ENCODE measurements around the gene DEDD.
"Not testable (repeated sequence)": the region's sequence is repeated elsewhere in the genome, so short reads cannot be mapped to it uniquely, and the experiment has no call there.

Gene DEDD

DNA sequence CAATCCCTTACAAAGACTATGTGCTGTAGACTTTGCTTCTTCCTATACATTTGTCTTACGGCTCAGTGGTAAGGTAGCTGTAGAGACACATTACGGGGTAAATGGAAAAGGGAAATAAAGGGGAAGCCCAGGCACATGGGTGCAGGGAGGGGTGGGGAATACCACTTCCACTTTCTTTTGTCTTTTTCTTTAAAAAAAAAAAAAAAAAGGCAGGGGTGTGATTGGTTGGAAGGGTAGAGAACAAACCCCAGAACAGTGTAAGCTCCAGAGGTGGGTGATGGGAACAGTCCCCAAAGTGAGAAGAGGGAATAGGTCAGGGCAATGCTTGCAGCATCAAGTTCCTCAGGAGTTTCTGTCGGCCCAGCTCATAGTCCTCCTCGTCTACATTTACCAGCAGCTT, 10.6 kb downstream of the DEDD start:
- DNase-seq = no peak

DNA sequence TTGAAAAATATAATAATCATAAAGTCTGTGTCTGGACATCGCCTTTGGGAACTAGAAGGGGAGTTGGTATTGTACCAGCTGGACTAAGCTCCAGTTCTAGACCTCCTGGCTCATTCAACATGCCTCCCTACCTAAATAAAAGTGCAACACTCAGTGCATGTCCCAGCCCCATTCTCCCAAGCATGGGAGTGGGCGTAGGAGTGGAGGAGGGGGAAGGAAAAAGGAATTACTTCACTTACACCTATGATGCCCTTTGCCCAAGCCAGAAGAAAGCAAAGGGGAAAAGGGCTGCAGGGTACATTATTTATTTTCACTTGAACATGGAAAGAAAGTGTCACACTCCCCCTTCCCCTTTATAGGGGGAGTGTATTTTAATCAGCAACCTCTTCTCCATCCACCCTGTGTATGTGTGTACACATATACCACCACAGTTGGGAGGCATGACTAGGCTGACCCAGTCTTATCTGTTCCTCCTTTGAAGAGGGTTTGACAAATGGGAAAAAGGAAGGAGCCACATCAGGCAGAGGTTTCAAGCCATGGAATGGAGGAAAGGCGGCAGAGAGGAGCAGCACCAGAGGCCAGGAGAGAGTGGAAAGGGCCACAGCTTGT, 11.3 kb downstream of the DEDD start:
- no peak for DNase-seq

DNA sequence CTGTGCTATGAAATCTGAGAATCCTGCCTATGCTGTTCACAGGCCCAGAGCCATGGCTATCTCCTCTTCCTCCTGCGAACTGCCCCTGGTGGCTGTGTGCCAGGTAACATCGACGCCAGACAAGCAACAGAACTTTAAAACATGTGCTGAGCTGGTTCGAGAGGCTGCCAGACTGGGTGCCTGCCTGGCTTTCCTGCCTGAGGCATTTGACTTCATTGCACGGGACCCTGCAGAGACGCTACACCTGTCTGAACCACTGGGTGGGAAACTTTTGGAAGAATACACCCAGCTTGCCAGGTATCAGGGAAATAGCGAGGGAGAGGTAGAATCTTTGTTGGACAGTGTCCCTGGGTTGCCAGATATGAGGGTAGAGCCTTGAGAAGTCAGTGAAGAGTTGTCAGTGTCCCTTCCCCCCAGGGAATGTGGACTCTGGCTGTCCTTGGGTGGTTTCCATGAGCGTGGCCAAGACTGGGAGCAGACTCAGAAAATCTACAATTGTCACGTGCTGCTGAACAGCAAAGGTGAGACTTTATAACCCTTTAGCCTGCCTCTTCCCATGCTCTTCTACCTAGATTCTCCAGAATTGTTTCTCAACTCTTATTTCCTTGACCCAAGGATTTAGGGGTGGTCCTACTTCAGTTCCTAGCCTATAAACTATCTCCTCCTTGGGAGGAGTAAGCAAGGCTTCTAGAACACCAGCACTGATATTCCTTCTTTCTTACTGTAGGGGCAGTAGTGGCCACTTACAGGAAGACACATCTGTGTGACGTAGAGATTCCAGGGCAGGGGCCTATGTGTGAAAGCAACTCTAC, 13.2 kb downstream of the DEDD start:
- no peak for DNase-seq

DNA sequence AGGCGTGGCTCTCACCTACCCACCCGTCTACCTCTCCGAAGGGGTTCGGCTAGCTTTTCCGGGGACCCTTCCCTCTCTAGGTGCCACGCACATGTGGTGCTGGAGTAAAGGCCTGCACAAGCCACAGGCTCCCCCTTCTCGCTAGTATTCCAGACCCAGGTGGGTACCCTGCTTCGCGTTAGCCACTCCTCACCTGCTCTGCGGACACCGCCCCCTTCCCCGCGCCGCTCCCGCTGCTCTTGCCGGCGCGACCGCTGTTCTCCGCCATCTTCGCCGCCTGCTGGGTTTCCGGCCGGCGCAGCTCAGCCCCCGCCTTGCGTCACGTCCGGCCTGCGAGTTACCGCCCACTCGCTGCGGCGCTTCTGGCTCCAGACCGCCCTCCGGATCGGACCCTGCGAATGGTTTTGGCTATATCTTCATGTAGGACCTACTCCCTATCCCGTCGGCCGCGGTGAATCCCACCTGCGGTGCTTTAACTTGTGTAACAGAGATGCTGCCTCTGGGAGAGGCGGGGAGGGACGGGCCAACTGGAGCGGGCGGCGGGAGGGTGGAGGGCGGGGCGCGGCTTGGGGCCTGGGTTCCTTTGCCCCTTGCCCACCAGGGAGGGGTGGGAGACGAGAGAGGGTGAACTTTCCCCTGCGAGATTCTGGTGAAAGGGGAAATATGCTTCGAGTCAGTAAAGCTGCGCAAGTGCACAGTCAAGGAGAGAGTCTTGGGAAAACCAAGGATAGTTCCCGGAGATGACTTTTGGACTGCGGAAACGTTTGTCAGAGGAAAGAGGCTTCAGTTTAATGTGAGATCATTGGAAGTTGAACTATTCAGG, 14.5 kb downstream of the DEDD start, which contains the start of the genes NIT1 and PFDN2:
NIT1 (plus strand) TSS at position 347 of the 823 bp plus-strand sequence; CDS start at position 419, 72 bp downstream.
PFDN2 (minus strand) TSS at position 279 of the 823 bp plus-strand sequence; CDS start at position 268, 11 bp downstream.
- peak; percentile 6 for DNase-seq

DNA sequence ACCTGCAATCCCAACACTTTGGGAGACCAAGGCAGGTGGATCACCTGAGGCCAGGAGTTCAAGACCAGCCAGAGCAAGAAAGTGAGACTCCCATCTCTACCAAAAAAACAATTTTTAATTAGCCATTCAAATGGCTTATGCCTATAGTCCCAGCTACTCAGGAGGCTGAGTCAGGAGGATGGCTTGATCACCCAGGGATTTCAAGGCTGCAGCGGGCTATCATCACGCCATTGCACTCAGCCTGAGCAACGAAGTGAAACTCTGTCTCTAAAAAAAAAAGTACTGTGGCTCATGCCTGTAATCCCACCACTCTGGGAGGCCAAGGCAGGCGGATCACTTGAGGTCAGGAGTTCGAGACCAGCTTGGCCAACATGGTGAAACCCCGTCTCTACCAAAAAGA, 16.5 kb downstream of the DEDD start:
- DNase-seq = not testable (repeated sequence)

DNA sequence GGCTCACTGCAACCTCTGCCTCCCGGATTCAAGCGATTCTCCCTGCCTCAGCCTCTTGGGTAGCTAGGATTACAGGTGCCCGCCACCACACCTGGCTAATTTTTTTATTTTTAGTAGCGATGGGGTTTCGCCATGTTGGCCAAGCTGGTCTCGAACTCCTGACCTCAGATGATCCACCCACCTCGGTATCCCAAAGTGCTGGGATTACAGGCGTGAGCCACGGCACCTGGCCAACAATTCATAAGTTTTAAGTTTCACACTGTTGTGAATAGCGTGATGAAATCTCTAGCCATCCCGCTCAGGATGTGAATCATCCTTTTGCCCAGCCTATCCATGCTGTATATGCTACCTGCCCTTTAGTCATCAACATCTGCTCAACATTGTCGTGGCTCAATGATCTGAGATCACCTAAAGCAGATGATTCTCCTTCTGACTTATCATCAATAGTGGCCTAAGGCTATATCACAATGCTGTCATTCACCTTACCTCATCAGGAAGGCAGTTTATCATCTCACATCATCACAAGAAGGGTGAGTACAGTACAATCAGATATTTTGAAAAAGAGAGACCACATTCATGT, 17.2 kb downstream of the DEDD start:
- DNase-seq = no peak

DNA sequence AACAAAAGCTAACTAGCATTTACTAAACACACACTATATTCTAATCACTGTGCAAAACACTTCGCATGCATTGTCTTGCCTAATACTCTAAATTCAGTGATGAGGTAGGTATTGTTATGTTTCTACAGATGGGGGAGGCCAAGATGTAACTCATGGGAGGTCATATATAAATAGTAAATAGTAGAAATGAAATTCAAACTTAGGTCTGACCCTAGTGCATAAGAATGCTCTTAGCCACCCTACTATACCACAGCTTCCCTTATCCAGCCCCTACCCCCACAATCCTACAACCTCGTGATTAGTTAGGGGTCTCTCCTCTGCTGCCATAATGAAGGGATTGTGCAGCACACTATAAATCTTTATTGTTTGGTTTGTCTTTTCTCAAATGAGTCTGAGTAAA, 17.9 kb downstream of the DEDD start:
- DNase-seq = no peak

DNA sequence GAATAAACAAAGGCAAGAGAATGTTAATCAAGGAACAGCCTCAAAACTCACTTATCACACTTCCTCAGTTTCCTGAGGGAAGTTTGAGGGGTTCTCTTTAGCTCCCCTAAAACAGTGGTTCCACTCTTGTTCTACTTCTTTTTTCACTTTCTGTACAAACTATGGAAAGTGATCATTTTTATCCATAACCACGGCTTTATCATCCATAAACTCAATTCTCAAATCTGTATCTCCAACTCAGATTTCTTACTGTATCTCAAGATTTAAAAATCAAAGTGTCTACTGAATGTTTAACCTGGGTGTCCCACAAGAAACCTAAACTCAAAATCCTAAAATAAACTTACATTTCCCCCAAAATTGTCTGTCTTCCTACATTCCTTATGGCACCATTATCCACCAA, 18.6 kb downstream of the DEDD start:
- no peak for DNase-seq

DNA sequence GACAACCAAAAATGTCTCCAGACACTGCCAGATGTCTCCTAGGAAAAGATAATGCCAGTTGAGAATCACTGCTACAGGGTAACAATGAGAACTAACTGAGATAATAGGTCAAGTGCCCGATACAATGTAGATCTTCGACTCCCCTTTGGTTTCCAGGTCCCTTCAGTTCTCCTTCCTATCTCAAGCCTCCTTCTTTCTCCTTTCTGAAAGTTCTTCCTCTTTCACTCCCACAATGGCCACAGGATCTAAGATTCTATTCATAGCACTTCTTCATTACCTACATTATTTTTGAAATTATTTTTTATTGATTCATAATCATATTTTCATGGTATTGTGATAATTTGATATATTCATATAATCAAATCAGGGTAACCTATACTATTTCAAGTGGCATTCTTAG, 20.9 kb downstream of the DEDD start:
- DNase-seq = no peak

DNA sequence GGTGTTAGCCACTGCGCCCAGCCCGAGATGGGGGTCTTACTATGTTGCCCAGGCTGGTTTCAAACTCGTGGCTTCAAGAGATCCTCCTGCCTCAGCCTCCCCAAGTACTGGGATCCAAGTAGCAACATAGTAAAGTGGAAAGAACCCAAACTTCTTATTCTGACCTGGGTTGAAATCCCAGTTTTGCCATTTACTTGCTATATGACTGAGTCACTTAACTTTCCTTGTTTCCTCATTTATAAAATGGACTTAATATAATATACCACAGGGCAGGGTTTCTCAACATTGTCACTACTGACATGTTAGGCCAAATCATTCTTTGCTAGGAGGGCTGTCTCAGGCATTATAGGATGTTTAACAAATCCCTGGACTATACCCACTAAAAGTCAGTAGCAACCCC, 21.4 kb downstream of the DEDD start:
- no peak for DNase-seq

DNA sequence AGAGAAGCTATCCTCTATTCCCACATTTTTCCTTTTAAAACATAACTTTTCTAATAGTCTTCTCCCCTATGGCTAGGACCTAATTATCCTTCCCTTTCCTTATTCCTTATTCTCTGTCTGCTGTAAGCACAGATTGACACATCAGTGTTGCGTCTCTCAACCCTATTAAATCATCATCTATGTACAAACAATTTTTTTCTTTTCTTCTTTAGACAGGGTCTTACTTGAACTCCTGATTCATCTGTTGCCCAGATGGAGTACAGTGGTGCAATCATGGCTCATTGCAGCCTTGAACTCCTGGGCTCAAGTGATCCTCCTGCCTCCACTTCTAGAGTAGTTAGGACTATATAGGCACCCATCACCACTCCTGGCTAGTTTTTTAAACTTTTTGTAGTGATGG, 26.0 kb downstream of the DEDD start:
- DNase-seq = no peak

DNA sequence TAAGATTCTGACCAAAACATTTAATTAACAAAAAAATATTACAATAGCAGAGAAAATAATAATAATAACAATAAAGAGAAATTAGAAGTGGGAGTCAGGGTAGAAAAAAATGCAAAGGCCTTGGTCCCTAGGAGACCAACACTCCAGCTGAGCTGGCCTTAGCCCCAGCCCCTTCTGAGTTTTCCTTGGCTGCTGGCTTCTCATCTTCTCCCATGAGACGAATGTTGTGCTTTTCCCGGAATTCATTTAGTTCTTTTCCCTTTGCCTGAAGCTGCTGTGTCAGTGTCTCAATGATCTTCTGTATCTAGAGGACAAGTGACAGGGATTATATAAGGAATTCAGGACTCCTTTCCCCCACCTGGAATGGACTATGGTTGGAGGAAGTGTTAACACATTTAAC, 31.9 kb downstream of the DEDD start:
- DNase-seq = no peak

DNA sequence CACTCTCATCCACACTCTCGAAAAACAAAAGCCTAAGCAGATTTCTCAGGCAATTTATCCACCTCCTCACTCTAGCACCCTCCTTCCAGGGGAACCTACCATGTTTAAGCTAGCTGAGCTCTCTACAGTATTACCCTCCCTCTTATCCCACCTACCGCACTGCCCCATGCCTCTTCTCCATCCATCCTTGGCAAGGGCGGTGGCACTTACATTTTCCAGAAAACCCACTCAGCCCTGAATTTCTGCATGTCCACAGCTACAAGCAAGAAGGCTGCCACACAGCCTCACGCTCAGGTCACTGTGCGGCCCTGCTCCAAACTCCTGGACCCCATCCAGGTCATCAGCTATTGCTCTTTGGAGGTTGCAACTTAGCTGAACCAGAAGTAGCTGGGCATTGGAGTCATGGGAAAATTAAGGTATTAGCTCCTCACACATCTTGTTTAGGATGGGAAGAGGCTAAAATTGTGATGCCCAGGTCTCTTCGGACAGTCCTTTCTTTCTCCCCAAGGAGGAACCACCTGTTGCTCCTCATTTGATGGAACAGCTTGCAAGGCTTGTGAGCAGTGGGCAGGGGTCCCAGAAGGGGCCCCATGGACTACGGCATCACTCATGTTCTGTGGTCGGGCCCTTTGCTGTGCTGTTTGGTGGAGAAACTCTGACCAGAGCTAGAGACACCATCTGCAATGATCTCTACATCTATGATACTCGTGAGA, 33.2 kb downstream of the DEDD start:
- DNase-seq = no peak

DNA sequence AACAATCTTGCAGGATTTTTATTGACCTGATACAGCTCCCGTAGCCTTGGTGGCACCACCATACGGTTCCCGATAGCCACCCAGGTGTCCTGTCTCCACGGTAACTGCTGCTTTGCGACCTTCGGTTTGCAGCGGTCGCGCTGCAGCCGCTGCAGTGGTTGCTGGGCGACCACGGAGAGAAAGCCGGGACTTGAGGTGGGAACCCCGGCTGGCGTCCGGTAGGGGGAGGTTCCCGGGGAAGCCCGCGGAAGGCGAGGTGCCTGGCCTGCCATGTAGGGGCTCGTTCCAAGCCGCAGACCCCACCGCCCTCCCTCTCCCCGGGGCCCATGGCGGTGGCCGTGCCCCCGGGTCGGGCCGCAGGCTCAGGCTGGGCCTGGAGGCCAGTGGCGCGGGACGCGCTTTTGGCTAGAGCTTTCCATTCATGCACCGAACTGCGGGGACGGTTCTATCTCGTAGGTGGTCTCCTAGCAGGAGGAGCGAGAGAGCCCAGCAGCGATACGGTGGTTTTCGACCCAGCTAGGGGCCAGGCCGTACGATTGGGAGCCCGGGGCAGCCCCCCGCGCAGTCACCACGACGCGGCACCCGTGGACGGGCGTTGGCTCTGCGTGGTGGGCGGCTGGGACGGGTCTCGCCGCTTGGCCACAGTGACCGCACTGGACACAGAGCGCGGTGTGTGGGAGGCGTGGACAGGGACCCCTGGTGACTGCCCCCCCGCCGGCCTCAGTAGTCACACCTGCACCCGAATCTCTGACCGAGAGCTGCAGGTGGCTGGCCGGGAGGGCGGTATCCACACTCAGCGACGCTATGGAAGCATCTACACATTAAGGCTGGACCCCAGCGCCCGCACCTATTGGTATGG, 34.0 kb downstream of the DEDD start, which contains the start of gene KLHDC9:
KLHDC9 (plus strand) TSS at position 152 of the 859 bp plus-strand sequence; CDS start at position 327, 175 bp downstream.
- no peak for DNase-seq

DNA sequence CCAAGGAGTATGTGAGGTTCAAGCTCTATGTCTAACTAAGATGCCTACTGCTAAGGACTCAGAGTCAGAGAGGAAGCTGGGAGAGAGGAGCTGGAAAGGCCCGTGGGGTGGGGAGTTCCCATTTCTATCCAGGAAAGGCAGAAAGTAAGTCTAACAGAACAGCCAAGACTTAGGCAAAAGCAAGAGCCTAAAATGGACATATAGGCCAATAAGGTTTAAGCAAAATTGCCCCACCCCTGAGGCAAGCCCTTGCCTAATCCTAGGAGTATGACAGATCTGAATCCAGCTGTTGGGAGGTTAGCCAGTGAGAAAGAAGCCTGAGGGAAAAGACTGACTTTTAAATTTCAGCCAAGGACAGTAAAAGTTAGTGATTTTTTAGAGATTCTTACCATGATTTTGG, 35.9 kb downstream of the DEDD start:
- no peak for DNase-seq

DNA sequence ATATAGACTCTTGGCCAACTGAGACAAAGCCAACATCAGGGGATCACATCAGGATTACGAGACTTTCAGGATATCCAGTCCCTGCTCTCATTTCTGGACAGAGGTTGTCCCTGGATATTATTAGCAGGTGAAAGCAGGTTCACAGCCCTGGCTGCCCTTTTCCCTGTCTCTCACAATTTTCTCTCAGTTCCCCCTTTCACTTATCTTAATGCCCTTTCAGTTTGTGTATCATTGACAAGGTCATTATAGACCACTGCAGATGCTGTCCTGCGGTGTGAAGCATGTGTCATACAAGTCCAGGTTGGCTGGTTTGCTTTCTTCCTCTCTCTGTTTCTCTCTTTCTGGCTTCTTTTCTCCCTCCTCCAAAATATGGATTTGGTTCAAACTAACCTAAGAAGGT, 36.5 kb downstream of the DEDD start:
- DNase-seq = no peak

DNA sequence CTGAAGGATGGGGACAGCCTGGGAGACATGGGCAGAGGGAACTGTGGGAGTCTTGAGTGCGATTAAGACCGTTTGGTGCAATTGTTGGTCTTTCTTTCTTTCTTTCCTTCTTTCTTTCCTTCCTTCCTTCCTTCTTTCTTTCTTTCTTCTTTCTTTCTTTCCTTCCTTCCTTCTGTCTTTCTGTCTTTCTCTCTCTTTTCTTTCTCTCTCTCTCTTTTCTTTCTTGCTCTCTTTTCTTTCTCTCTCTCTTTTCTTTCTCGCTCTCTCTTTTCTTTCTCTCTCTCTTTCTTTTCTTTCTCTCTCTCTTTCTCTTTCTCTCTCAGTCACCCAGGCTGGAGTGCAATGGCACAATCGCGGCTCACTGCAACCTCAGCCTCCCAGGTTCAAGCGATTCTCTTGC, 37.2 kb downstream of the DEDD start:
- no peak for DNase-seq

DNA sequence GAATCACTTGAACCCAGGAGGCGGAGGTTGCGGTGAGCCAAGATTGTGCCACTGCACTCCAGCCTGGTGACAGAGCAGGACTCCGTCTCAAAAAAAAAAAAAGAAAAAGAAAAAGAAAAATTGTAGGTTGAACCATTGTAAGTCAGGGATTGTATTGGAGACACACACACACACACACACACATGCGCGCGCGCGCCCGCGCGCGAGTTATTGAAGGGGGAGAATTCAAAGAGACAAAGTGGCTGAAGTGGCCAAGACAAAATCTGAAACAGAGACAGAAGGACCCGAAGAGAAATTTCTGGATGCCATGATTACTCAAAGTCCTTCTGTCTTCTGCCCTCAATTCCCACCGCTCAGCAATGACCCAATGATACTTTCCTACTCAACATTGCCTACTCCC, 38.0 kb downstream of the DEDD start:
- DNase-seq = no peak

DNA sequence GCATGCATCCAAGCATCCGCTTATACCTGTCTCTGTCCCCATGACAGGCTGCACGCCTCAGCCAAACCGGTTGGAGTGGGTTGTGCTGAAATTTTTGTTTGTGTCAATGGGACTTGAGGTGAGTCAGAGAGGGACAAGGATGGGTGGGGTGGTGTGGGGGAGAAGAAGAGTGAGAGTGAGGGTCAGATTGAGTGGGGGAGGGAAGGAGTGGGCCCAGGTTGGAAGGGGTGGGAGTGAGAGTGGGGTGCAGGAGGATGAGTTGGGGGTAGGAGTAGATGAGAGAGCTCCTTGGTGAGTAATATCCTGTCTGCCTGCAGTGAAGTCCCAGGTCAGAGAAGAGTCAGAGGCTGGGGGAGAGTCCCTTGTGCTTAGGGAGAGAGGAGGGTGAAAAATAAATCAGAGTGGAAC, 39.8 kb downstream of the DEDD start:
- DNase-seq = no peak

DNA sequence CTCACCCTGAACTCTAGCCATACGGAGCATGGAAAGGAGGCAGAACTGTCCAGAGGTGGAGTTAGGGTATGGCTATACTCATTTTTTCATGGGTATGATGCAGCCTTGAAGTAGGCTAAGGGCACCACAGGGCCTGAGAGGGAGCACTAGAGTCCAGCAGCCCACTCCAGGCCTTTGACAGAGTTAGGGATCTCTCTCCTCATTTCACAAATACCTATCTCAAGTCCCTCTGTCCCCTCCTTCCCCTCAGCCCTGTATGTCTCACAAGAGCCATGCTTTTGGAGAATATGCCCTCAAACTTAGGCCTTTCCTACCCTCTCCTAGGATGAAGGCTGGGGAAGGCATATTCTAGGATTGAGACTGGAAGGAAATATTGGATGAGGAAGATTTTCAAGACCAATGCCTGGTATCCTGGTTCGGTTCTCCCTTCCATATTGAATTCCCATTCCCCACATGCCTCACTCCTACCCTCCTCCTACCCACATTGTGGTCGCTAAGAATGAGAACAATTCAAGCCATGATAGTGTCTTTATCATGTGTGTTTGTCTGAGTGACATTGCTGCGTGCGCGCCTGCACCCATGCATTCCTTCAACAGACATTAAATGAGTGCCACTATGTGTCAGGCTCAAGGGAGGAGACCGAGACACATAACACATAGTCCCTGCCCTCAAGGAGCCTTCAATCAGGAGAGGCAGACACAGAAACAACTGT, 40.5 kb downstream of the DEDD start:
- DNase-seq = no peak

DNA sequence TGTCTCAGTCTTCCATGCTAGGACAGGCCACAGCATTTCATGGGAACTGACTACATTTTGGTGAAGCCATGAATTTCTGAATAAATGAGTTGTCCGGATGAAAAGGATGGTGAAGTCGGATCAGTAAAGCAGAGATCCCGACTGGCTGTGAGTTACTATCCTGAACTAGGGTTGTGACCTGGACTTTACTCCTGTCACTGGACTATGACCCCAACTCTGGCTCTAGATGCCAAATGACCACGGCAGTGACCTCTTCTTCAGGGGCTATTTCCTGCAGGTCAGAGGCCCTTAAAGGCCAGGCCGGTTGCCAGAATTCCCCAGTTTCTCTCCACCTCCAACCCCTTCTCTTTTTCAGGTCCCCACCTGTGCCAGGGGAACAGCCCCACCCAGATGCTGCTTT, 41.4 kb downstream of the DEDD start:
- no peak for DNase-seq
